NCI-H128 (cell line): ENCODE data around the gene PNMA6F.

Experiments
- DNase-seq: peaks from one replicate; lab custom pipeline; 2025; ENCODE audit not compliant: unreplicated experiment; lab: John Stamatoyannopoulos, UW

PNMA6F gene

DNA sequence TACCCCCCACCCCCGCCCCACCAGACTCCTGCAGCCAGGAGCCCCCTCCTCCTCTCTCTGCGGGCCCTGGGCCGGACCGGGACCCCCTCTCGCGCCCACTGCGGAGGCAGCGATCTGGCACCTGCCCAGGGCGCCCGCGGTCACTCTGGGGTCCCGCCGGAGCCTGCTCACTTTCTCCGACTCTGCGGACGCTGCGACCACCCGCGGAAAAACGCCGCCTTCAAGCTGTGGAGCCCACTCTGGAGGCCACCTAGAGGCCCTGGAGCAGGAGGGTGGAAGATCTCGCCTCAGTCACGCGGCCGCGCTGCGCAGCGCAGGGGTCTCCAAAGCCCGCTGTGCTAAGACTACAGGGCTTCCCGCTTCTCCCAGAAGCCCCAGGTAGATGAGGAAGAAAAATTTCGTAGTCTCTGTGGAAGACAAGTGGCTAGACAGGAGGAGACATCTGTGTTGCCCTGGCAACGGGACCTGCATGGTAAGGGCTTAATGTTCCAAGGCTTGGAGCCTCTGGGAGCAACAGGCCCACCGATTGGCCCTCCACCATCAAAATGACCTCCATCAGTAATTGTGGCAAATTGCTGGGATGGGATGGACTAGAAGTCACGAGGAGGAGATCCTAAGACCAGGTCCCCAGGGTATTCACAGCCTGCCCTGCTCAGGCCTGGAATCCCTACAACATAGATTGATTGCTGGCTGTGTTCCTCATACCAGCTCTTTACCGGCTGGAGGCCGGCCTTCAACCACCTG is at the start of gene PNMA6F:
PNMA6F (minus strand) TSS at position 387 of the 744 bp plus-strand sequence. CDS start 1,093 bp downstream, outside the sequence.
- no peak for DNase-seq

DNA sequence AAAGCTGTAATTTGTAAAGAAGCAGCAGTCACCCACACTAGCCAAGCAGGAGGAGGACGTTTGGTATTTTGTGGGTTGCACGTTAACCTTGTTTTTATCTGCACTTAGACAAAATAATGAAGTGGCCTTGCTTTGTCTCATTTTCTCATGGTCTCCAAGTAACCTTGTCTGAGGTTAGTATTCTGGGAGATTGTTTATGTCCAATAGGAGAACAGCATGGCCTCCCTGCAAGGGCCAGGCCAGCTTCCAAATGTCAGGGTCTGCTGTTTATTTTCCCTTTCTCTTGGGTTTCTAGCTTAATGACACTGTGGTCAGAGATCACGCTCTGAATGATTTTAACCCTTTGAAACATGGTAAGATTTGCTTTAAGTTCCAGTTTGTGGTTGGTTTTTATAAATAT is 49.7 kb upstream of the PNMA6F start:
- no peak for DNase-seq

DNA sequence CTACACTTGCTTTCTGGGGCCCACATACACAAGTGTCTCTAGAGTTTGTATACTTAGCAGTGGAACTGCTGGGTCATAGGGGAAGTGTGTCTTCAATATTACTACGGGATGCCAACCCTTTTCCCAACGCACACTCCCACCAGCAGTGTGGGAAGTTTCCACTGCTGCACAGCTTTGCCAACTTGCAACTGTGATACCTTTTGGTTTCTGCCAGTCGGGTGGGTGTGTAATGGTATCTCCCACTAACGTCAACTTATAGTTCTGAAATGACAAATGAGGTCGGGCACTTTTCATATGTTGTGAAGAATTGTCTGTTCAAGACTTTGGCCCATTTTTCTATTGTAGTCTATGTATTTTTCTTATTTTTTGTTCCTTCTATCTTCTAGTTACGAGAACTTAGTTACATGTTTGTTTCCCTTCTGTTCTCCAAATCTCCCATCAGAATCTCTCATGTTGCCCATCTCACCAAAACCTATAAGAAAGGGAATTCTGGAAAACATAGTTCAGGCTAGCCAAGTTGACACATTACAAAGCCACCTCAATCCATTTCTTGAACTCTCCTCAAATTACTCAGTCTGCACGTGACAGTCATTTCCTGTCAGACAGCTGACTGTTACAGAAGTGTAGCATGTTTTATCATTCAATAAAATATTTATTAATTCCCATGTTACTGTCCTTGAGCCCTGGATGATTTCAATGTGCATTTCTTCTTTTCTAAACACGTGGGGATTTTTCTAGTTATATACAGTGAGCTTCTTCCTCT is 48.9 kb upstream of the PNMA6F start:
- no peak for DNase-seq

DNA sequence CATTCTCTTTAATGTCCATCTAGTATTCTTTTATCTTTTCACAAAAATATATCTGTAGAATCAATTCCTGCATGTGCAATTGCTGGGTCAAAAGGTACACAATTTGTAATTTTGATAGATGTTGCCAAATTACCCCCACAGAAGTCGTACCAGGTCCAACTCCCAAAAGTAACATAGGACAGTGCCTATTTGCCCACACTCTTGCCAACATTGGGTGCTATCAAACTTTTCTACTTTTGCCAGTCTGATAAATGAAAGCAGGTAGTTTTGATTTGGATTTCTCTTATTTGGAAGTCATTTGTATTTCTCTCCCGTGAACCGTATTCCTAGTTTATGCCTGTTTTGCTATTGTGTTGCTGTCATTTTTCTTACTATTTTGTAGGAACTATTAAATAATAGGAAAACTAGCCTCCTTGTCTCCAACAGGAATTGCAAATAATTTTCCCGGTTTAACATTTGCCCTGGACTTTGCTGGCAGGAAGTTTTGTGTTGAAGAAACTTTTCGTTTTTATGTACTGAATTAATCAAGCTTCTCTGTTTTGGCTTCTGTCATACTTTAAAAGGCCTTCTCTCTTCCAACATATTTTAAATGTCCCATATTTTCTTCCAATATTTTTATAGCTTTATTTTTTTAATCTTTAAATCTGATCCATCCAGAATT is 45.4 kb upstream of the PNMA6F start:
- no peak for DNase-seq

DNA sequence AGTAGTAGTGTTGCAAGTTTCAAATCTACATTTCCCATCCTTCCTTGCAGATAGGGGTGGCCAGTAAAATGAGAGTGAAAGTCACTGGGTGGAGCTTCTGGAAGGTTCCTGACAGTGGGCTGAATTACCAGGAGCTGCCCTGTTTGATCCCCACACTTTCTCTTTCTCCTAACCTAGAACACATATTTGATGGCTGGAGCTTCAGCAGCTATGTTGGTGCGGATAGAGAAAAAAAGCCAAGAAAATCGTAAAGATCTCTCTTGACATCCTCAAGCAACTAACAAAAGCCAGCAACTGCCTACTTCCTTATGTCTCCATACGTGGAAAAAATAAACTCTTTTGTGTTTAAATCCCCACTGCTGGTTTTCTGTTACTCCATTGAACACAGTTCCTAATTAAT is 44.6 kb upstream of the PNMA6F start:
- DNase-seq = no peak

DNA sequence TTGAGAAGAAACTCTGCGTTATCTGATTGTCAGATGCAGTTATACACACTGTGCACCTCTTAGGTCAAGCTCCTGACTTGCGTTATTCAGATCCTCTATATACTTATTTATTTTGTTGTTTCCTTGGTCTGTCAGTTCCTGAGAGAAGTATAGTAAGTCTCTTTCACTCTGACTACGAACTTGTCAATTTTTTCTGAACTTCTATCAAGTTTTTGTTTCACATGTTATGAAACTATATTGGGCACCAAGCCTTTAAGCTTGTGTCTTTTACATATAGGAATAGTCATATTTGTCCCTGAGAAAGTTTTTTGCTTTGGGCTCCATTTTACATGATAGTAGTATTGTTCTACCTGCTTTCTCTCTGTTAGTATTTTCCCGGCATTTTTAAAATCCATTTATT is 44.1 kb upstream of the PNMA6F start:
- no peak for DNase-seq

DNA sequence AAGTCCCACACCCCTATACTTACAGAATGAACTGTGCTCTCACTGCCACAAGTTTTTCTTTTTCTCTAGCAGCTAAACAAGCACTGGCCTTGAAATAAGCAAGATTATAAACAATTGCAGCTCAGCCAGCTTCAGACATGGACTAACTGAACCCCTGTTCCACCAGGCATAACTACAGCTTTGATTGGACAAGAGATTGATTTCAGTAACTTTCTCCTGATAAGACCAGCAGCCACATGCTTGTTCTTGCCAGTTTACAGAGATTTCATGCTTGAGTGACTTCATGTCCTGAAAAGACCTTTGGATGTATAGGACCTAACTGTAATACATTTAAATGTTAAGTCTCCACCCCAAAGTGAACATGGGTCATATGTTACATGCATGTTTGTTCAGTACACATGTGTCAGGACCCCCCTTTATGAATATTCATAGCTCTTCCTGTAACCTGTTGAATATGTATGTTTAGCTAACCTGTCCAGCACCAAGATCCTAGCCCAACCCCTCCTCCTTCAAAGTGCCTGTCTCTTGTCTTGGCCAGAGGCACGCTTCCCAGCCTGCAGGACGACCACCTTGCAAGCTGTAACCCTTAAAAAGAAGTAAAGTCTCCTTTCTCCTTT is 40.3 kb upstream of the PNMA6F start:
- DNase-seq = no peak

DNA sequence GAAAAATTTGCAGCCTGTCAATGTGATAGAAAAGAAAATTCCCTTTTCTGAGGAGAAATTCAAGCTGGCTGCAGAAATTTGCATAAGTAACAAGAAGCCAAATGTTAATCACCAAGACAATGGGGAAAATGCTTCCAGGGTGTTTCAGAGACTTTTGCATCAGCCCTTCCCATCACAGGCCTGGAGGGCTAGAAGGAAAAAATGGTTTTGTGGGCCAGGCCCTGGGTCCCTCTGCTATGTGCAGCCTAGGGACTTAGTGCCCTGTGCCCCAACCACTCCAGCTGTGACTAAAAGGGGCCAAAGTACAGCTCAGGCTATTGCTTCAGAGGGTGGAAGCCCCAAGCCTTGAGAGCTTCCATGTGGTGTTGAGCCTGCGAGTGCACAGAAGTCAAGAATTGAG is 36.3 kb upstream of the PNMA6F start:
- no peak for DNase-seq

DNA sequence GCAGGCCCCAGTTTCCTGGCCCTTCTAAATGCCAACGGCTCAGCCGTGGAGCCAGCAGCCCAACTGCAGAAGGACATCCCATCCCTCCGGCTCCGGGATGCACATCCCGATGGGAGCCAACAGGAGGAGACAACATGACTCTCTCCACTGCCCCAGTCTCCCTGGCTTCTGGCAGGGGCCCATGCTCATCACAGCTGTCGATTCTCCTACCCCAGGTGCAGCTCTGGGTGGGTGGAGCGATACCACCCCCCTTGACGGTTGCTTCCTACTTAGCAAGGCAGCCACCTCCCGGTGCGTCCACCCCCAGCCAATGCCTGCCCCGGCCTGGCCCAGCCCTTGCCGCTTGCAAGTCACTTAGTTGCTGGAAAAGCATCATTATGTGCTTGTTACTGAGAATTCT is 31.8 kb upstream of the PNMA6F start:
- no peak for DNase-seq

DNA sequence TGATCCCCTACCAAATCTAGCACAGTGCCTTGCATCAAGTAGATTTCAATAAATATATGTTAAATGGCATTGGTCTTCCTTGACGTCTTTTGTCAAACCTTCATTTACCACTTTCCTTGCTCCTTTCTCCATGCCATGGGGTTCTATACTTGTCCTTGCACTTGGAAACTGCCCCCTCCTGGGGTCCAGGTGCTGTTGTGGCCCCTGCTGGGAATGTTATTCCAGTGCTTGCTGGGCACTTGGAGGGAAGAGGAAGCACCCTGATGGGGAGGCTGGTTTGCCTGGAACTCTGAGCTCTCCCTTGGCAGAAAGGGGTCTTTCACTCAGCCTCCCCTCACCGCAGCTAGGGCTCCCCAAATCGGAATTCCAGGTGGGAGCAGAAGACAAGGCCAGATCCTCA is 31.3 kb upstream of the PNMA6F start:
- DNase-seq = no peak

DNA sequence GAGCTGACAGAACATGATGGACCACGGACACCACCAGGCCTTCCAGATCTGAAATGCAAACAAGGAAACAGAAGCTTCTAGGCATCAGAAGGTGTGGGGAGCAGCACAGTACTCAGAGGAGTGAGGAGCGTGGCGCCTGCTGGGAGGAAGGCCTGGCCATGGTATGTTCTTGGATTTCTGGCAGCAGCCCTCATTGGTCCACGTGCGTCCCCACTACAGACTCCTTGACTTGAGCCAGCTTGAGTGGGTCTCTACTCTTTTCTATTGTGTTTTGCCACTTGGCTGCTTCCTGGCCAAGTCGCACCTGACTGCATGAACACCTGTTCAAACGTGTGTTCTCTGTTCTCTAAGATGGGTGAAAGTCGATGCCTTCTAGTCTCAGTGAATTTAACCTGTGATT is 30.4 kb upstream of the PNMA6F start:
- no peak for DNase-seq

DNA sequence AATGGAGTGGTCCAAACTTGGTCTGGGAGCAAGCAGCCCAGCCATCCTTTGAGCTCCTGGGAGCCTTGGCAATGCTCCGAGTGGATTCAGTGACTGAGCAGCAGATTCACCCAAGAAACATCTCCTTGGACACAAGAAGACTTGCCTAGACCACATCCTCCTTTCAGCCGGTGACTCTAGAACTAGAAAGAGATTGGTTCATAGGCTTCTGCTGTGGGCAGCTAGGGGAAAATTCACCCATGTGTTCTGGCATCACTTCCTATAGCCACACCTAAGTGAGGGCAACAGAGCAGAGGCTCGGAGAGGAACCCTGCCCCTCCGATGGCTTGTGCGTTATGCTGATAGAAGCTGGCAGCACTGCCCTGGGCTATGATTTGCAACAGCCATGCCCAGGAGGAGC is 28.4 kb upstream of the PNMA6F start:
- no peak for DNase-seq

DNA sequence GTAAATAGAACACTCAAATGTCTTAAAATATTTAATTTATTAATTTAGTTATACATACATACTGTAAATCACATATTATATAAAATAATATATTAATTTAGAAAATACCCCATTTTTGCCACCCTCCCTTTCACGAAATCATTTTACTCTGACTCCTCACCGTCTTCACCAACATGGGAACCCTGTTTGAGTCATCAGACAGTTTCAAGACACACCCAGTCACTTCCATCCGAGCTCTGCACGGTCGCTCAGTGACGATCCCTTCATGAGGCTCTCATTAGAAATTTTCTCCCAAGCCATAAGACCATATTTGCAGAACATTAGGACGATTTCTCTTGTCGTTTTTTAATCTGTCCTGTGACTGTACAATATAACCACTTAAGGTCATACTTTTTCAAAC is 26.9 kb upstream of the PNMA6F start:
- no peak for DNase-seq

DNA sequence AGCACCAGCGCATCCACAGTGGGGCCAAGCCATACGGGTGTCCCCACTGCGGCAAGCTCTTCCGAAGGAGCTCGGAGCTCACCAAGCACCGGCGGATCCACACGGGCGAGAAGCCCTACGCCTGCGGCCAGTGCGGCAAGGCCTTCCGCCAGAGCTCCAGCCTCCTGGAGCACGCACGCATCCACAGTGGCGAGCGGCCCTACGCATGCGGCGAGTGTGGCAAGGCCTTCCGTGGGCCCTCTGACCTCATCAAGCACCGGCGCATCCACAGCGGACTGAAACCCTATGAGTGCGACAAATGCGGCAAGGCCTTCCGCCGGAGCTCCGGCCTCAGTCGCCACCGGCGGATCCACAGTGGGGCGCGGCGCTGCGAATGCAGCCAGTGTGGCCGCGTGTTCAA is 26.0 kb upstream of the PNMA6F start:
- DNase-seq = no peak

DNA sequence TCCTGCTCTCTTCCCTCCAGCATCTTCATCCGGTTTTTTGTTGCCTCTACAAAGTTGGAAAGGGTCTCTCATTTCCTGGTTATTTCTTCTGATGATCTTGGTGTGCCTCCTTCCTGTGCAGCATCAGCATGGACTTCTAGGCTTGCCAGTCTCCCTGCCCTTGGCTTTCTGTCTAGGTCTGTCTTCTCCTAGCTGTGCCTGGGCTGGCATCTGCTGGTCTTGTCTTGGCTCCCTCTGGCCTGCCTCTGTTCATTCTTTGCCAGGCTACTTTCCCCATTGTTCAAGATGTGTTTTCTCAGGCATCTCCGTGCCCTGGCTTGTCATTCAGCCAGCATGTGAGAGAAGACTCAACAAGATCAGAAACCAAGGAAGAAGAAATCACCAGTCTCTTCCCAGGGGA is 22.1 kb upstream of the PNMA6F start:
- DNase-seq = no peak

DNA sequence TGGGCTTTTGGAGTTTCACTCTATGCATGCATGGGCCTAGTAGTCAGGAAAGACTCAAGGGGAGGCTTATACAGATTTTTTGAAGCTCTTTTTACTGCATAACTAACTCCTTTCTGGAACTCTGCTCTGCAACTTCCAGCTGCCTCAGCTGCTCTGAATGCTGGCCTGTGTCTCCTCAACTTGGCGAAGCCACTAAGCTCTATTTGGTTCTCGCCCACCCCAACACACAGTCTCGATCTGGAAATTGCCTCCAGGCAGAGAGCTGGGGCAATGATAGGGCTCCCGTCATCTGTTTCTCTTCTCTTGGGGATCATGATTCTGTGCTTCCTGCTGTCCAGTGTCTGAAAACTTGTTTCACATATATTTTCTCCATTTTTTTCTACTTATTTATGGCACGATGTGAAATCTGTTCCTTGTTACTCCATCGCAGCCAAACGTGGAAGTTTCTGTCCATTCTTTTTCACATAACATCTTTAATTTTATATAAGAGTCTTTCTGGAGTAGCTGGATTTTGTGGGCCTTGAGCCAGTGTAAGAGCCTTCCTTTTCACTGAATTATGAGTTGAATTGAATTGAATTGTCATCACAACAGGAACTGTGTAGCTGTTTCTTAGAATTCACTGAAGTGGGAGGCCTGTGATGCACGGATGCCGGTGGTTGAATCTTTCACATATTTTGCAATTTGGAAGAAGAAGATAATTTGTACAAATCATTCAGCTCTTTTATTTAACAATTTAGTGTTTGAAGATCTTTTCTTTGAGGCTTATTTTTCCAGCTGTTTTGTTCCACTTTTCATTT is 21.4 kb upstream of the PNMA6F start:
- DNase-seq = no peak

DNA sequence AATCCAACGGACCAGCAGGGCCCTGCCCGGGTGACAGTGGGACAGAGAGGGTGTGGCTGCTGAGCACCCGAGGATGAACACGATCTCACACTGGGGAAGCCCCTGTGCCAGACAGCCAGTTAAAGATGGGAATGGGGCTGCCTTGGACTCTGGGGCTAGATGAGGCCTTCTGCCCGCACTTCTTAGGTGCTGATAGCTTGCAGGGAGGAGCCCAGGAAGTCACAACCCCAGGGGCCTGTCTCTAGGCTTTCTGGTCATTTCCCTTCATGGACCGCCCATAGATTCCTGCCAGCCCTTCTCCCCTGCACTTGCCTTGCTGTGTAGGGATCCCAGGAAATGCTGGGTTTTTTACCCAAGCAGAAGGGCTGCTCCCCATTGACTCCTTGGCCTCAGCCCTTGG is 18.5 kb upstream of the PNMA6F start:
- no peak for DNase-seq

DNA sequence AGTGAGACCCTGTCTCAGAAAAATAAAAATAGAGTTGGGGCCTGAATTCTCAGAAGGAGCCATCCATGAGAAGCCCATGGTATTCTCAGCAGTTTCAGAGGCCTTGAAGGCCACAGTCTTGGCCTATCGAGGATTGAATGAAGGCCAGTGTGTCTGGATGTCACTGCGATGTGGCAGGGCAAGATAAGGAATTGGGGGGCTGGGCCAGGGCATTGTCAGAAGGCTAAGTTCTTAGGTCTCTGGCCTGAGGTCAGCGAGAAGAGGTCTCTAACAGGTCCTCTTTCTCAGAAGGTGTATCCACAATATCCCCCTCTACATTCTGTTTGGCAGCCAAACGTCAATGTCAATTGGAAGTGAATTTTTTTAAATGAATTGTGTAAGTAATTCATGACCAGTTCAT is 18.1 kb upstream of the PNMA6F start:
- no peak for DNase-seq

DNA sequence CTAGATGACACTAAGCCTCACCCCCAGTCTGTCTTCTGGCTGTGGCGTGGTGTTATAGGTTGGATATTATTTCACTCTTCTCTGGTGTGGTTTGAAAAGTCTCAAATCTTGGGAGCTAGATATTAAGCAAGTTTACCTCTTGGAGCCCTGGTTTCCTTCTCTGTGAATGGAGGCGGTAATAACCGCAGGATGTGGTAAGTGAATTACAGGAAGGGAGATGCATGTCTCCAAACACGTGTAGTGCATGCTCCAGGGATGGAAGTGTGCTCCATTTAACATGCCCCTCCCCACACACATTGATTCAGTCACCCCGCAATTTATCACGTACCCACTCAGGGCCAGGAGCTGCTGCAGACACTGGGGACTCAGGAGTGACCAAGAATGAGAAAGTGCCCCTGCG is 17.3 kb upstream of the PNMA6F start:
- no peak for DNase-seq

DNA sequence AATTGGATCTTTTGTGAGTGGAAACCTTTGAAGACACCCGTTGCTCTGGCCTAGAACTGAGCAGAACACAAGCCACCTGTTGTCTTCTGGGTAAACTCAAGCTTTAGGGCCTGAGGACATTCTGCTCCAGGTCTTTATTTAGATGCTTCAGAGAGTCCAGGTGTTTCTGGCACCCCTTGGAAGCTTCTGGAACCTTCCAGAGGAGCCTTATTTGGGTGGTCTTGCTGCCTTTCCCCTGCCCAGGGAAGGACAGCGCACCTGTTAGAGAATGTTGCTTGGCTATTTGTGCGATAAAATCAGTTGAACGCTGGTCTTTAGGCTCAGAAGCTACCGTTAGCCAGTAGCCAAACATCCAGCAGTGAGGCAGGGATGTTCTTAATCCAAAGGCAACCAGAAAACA is 15.4 kb upstream of the PNMA6F start:
- DNase-seq = no peak
